GM19468 (cell line): Measurements from ENCODE around the gene NACA.

Experiments
- ATAC-seq: cut with Tn5 transposase; IDR thresholded peaks from one replicate; pipeline ENCODE4 v1.9.1; 2021; ENCODE audit warnings: mild to moderate bottlenecking, moderate library complexity, moderate number of reproducible peaks; ENCODE audit not compliant: unreplicated experiment; ENCODE audit errors: extremely low read depth

NACA gene

GRCh38 chr12:56694161-56694560 is 30.9 kb downstream of the NACA start:
- no peak for ATAC-seq

GRCh38 chr12:56688846-56689109 is 36.3 kb downstream of the NACA start:
- no peak for ATAC-seq

- ATAC-seq = peak; percentile 69
These were observed 36.8 kb downstream of the NACA start, which contains the start of gene PTGES3 for GRCh38 chr12:56688129-56688845. Gene PTGES3 (minus strand): TSS chr12:56688284. CDS start chr12:56687999, 285 bp downstream.

- ATAC-seq = no peak
These were observed 37.6 kb downstream of the NACA start for GRCh38 chr12:56687223-56688128.

GRCh38 chr12:56684745-56685359 is 40.2 kb downstream of the NACA start:
- no peak for ATAC-seq

GRCh38 chr12:56682323-56682722 is 42.8 kb downstream of the NACA start:
- ATAC-seq = no peak

- ATAC-seq = no peak
These were observed 45.1 kb downstream of the NACA start for GRCh38 chr12:56679883-56680575.

- ATAC-seq = no peak
These were observed 46.2 kb downstream of the NACA start for GRCh38 chr12:56678852-56679251.

- ATAC-seq = peak; percentile 46
These were observed 47.4 kb downstream of the NACA start for GRCh38 chr12:56677680-56678079.

GRCh38 chr12:56676851-56677580 is 48.1 kb downstream of the NACA start:
- no peak for ATAC-seq

GRCh38 chr12:56671608-56672007 is 53.5 kb downstream of the NACA start:
- ATAC-seq = no peak

GRCh38 chr12:56670836-56671235 is 54.3 kb downstream of the NACA start:
- no peak for ATAC-seq

GRCh38 chr12:56668197-56668457 is 57.0 kb downstream of the NACA start:
- ATAC-seq = no peak
